ENCODE data around the gene VEGFC.

Gene VEGFC

DNA sequence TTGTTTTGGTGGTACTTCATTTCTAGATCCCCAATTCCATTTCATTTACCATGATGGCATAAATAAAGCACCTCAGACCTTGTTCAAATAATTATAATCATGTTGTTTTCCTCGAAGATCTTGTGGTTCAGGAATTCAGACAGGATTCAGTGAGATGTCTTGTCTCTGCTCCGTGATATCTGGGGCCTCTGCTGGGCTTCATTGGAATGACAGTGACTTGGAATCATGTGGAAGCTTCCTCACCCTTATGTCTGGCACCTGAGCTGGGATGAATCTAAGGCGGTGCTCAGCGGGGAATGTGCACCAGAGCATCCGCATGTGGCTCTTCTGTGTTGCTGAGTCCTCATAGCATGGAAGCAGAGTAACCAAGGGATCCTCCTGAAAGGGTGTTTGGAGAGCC lies 132.2 kb downstream of the VEGFC start:
- no peak for DNase-seq (ENCODE audit: low read depth in 1 of 2, low spot score in 1 of 2)
- TF ChIP-seq GABPA (IDR thresholded peaks at IDR 0.05; ENCODE audit: low read depth): no peak
- H3K27ac ChIP-seq (replicated peaks): no peak overlapping the region
- no peaks in the 10 kb centered on the region for H3K27me3 ChIP-seq (ENCODE audit: insufficient read depth, poor library complexity, severe bottlenecking)
- H3K4me3 ChIP-seq (replicated peaks; ENCODE audit: insufficient read depth, low read length): no peak overlapping the region

DNA sequence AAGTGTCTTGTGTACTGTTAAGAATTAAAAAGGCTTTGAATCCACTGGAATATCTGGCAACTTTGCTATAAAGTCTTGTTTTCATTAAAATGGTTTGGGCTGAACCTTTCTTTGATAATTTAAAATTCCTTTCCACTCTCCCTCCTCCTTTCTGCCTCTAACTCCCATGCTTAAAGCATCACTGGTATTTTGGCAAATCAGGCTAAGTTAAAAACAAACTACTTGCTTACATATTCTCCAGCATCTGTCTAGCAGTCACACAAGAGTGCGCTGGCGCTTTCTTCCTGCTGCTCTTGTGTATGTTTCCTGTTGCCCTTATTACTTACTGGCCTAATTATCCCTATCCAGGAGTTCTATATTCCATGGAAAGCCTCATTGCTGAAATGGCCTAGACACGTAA lies 136.6 kb downstream of the VEGFC start:
- DNase-seq (ENCODE audit: low read depth in 1 of 2, low spot score in 1 of 2): no peak
- TF ChIP-seq, protein P1, sequence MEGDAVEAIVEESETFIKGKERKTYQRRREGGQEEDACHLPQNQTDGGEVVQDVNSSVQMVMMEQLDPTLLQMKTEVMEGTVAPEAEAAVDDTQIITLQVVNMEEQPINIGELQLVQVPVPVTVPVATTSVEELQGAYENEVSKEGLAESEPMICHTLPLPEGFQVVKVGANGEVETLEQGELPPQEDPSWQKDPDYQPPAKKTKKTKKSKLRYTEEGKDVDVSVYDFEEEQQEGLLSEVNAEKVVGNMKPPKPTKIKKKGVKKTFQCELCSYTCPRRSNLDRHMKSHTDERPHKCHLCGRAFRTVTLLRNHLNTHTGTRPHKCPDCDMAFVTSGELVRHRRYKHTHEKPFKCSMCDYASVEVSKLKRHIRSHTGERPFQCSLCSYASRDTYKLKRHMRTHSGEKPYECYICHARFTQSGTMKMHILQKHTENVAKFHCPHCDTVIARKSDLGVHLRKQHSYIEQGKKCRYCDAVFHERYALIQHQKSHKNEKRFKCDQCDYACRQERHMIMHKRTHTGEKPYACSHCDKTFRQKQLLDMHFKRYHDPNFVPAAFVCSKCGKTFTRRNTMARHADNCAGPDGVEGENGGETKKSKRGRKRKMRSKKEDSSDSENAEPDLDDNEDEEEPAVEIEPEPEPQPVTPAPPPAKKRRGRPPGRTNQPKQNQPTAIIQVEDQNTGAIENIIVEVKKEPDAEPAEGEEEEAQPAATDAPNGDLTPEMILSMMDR (IDR thresholded peaks at IDR 0.05; ENCODE audit: insufficient read depth, low read length): no peak
- no peak for TF ChIP-seq SPI1 (IDR thresholded peaks at IDR 0.05; ENCODE audit: borderline replicate concordance, low read depth)
- TF ChIP-seq, protein P2, sequence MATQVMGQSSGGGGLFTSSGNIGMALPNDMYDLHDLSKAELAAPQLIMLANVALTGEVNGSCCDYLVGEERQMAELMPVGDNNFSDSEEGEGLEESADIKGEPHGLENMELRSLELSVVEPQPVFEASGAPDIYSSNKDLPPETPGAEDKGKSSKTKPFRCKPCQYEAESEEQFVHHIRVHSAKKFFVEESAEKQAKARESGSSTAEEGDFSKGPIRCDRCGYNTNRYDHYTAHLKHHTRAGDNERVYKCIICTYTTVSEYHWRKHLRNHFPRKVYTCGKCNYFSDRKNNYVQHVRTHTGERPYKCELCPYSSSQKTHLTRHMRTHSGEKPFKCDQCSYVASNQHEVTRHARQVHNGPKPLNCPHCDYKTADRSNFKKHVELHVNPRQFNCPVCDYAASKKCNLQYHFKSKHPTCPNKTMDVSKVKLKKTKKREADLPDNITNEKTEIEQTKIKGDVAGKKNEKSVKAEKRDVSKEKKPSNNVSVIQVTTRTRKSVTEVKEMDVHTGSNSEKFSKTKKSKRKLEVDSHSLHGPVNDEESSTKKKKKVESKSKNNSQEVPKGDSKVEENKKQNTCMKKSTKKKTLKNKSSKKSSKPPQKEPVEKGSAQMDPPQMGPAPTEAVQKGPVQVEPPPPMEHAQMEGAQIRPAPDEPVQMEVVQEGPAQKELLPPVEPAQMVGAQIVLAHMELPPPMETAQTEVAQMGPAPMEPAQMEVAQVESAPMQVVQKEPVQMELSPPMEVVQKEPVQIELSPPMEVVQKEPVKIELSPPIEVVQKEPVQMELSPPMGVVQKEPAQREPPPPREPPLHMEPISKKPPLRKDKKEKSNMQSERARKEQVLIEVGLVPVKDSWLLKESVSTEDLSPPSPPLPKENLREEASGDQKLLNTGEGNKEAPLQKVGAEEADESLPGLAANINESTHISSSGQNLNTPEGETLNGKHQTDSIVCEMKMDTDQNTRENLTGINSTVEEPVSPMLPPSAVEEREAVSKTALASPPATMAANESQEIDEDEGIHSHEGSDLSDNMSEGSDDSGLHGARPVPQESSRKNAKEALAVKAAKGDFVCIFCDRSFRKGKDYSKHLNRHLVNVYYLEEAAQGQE (IDR thresholded peaks at IDR 0.05; ENCODE audit: insufficient replicate concordance, low read depth): no peak
- TF ChIP-seq POLR2AphosphoS5 (IDR thresholded peaks at IDR 0.05; ENCODE audit: low read depth): no peak
- TF ChIP-seq GABPA (IDR thresholded peaks at IDR 0.05; ENCODE audit: low read depth): no peak
- Histone ChIP-seq H3K27me3 (ENCODE audit: insufficient read depth, poor library complexity, severe bottlenecking) (no peaks in the 10 kb centered on the region), H3K27ac (replicated peaks) (no peak overlapping the region), H3K4me3 (replicated peaks; ENCODE audit: insufficient read depth, low read length) (no peak overlapping the region)

DNA sequence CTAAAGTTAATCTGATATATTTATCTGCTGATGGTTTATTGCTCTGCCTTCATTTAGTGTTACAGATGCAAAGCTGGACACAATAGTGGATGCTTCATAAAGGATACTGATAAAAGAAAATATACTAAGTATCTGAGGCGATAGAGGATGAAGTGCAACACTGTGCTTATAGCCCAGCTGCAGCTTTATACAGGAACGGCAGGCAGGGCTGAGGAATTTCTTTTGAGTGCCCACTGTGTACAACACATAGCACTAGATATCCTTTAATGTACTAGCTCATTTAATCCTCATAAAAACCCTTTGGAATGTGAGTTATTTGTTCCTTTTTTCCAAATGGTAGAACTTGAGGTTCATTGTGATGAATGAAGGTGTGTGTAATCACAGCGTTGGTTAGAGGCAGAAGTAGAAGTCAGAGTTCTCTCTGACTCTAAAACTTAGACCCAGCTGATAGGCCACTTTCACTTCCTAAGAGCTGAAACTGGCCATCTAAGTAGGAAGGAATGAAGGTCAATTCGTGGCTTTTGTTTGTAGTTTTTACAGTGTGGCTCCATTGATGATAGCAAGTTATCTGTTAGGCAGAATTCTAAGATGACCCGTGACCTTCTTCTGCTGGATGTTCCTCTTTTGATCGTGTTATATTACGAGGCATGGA lies 138.0 kb downstream of the VEGFC start:
- Histone ChIP-seq H3K4me3 (replicated peaks; ENCODE audit: insufficient read depth, low read length) (no peak overlapping the region), H3K27ac (replicated peaks) (no peak overlapping the region), H3K27me3 (ENCODE audit: insufficient read depth, poor library complexity, severe bottlenecking) (no peaks in the 10 kb centered on the region)
- no peak for DNase-seq (ENCODE audit: low read depth in 1 of 2, low spot score in 1 of 2)
- TF ChIP-seq, protein P2 (IDR thresholded peaks at IDR 0.05; ENCODE audit: insufficient replicate concordance, low read depth): no peak
- no peak for TF ChIP-seq POLR2AphosphoS5 (IDR thresholded peaks at IDR 0.05; ENCODE audit: low read depth)
- TF ChIP-seq, protein P1 (IDR thresholded peaks at IDR 0.05; ENCODE audit: insufficient read depth, low read length): no peak
- TF ChIP-seq GABPA (IDR thresholded peaks at IDR 0.05; ENCODE audit: low read depth): no peak
- no peak for TF ChIP-seq SPI1 (IDR thresholded peaks at IDR 0.05; ENCODE audit: borderline replicate concordance, low read depth)

DNA sequence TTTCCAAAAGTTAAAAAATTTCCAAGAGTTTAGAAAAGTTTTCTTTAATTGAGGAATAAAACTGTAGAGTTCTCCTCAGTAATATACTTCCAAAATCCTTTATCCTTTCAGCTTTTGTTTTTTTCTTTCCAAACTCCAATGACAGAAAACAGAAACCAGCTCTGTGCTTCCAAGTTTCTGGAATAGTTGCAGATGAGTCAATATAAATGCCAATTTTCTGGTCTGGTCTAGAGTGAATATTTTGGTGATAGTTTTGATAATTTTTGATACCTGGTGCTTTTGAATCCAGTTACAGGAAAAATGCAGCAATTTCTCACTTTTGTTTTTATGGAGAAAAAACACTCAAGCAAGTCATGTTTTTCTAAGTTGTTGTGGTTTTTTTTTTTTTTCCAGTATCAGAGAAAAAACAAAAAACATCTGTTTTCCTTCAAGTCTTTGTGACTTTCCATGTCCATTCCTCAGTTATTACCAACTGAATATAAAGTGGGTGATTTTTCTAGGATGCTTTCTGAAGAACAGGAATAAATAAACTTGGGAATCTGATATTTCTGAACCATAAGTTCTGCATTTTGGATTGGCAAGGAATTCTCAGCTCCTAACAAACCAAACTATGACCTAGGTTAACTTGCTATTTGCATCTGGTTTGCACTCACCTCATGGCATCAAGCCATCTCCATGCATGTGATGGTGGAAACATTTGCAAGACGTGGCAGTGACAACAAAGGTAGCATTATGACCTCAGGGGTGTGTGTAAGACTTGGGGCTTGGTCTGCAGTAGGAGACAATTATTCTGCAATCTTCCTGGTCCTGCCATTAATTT lies 139.1 kb downstream of the VEGFC start:
- Histone ChIP-seq H3K4me3 (replicated peaks; ENCODE audit: insufficient read depth, low read length) (no peak overlapping the region), H3K27me3 (ENCODE audit: insufficient read depth, poor library complexity, severe bottlenecking) (no peaks in the 10 kb centered on the region), H3K27ac (replicated peaks) (no peak overlapping the region)
- no peak for DNase-seq (ENCODE audit: low read depth in 1 of 2, low spot score in 1 of 2)
- TF ChIP-seq, protein P2 (IDR thresholded peaks at IDR 0.05; ENCODE audit: insufficient replicate concordance, low read depth): no peak
- TF ChIP-seq POLR2AphosphoS5 (IDR thresholded peaks at IDR 0.05; ENCODE audit: low read depth) (no peak), GABPA (IDR thresholded peaks at IDR 0.05; ENCODE audit: low read depth) (no peak), SPI1 (IDR thresholded peaks at IDR 0.05; ENCODE audit: borderline replicate concordance, low read depth) (no peak)
- TF ChIP-seq, protein P1 (IDR thresholded peaks at IDR 0.05; ENCODE audit: insufficient read depth, low read length): no peak
